SK-MEL-5 (cell line): ENCODE results near the gene TMEM184B. TPM values are rescaled to one million over a fixed set of nuclear protein-coding genes. Genes with fewer than 3 reads are reported as not detected.
A peak's percentile ranks its signal among the peaks of the same experiment; 100 is the strongest.
"Not testable (repeated sequence)": the region's sequence is repeated elsewhere in the genome, so short reads cannot be mapped to it uniquely, and the experiment has no call there.

Source experiments
- DNase-seq: peaks from one replicate; pipeline ENCODE4 v3.0.0-alpha.2; 2016; ENCODE audit warnings: low read depth, low spot score
- in situ Hi-C: cut with HindIII; loops from 2 replicates; pipeline ENCODE4 v1.10.0; 2016; ENCODE audit warnings: low sequenced_read_pairs, high pct_unique_total_duplicates, low pct_unique_long_range_greater_than_20kb
- total RNA-seq: library from RNA; depleted of rRNA; stranded (reverse); fragments of >200 nt; shearing (Covaris generic); gene quantifications from 2 replicates; pipeline ENCODE4 v1.2.3, GENCODE V29; 2014

Gene TMEM184B
- total RNA-seq, 1 experiment from 2014 or later, result 12.7 TPM

GRCh38 chr22:38184788-38185187, 88.0 kb downstream of the TMEM184B start:
- in situ Hi-C loops, result no loop called here
- no peak for DNase-seq

- in situ Hi-C loops, result no loop called here
- peak; percentile 99 for DNase-seq
Observed at GRCh38 chr22:38181453-38182200, 91.2 kb downstream of the TMEM184B start, which contains the start of gene PLA2G6. Gene PLA2G6, minus strand, starts transcription at chr22:38181830. Its CDS starts 12,404 bp downstream, at chr22:38169426.

GRCh38 chr22:38180841-38181452, 91.9 kb downstream of the TMEM184B start:
- in situ Hi-C loops, result no loop called here
- peak; percentile 68 for DNase-seq

GRCh38 chr22:38178605-38178937, 94.2 kb downstream of the TMEM184B start:
- in situ Hi-C loops, DNase-seq: not testable (repeated sequence)

- peak; percentile 96 for DNase-seq
- in situ Hi-C loops, result no loop called here
Observed at GRCh38 chr22:38177926-38178604, 94.7 kb downstream of the TMEM184B start.

GRCh38 chr22:38177571-38177925, 95.3 kb downstream of the TMEM184B start:
- in situ Hi-C loops, DNase-seq: not testable (repeated sequence)

GRCh38 chr22:38177044-38177443, 95.8 kb downstream of the TMEM184B start:
- in situ Hi-C loops, result no loop called here
- no peak for DNase-seq

- in situ Hi-C loops, result no loop called here
- peak; percentile 99 for DNase-seq
Observed at GRCh38 chr22:38176170-38176741, 96.6 kb downstream of the TMEM184B start.

GRCh38 chr22:38175206-38176118, 97.3 kb downstream of the TMEM184B start:
- in situ Hi-C loops, result no loop called here
- no peak for DNase-seq

GRCh38 chr22:38174626-38175025, 98.2 kb downstream of the TMEM184B start:
- DNase-seq, result no peak
- in situ Hi-C loops, result no loop called here

GRCh38 chr22:38173641-38173906, 99.2 kb downstream of the TMEM184B start:
- in situ Hi-C loops, result no loop called here
- no peak for DNase-seq

GRCh38 chr22:38172832-38173640, 99.8 kb downstream of the TMEM184B start:
- in situ Hi-C loops, result no loop called here
- peak; percentile 96 for DNase-seq

- peak; percentile 43 for DNase-seq
- in situ Hi-C loops, result no loop called here
Observed at GRCh38 chr22:38171927-38172831, 100.6 kb downstream of the TMEM184B start.

GRCh38 chr22:38170469-38170868, 102.3 kb downstream of the TMEM184B start:
- DNase-seq, result no peak
- in situ Hi-C loops, result no loop called here
